Islet precursor cell (in vitro differentiated cells): Measurements from ENCODE around the gene PLAAT2.
"Not testable (repeated sequence)": the region's sequence is repeated elsewhere in the genome, so short reads cannot be mapped to it uniquely, and the experiment has no call there.

Experiments
- DNase-seq: peaks from one replicate; pipeline ENCODE4 v3.0.0-alpha.2; 2018

Gene PLAAT2

DNA sequence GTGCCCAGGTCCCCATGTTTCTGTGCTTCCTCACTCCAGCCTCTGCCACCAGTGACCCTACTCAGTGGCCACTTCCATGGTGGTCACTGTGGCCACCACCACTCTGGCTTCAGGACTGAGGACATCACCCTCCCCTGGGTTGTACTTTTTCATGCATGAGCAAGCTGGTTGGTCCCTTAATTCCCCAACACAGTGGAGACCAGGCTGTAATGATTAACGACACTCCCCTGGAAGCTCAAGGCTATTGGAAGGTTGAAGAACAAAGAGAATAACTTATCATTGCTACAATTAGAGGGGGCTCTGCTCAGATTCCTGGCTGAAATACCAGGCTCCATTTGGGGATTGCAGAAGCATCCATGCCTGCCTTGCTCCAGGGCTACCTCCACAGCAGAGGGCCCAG, 16.1 kb downstream of the PLAAT2 start:
- DNase-seq = peak; percentile 30

DNA sequence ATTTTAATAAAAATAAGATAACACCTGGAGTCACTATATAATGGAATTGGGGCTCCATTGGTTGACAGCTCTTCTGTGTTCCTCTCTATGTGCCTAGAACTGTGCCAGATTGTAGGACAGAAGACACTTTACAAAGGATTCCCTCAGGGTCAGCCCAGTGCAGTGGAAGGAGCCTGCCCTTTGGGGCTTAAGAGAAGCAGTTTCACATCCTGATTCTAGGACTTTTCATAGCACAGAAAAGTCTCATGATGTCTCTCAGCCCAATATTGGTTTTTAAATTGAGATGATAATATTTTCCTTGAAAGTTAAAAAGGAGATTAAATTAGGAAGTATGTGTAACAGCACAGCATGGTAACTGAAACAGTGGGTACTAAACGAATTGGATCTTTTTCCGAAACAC, 19.5 kb downstream of the PLAAT2 start:
- DNase-seq = no peak

DNA sequence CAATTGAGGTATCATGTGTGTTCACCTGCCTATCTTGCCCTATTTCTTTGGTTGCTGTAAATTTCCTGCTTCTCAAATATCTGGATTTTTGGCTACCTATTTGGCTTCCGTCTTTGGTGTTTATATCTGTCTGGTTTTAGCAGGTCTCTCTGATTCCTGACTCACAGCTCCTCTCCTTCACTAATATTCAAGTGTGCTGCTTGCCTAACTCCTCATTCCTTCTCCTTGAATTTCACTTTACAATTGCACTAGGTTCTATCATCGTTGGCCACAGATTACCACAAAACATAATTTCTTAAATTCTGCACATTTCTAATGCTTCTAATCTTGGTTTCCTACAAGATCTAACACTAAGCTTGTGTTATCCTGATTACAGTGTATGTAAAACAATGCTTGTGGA, 20.7 kb downstream of the PLAAT2 start:
- DNase-seq = not testable (repeated sequence)

DNA sequence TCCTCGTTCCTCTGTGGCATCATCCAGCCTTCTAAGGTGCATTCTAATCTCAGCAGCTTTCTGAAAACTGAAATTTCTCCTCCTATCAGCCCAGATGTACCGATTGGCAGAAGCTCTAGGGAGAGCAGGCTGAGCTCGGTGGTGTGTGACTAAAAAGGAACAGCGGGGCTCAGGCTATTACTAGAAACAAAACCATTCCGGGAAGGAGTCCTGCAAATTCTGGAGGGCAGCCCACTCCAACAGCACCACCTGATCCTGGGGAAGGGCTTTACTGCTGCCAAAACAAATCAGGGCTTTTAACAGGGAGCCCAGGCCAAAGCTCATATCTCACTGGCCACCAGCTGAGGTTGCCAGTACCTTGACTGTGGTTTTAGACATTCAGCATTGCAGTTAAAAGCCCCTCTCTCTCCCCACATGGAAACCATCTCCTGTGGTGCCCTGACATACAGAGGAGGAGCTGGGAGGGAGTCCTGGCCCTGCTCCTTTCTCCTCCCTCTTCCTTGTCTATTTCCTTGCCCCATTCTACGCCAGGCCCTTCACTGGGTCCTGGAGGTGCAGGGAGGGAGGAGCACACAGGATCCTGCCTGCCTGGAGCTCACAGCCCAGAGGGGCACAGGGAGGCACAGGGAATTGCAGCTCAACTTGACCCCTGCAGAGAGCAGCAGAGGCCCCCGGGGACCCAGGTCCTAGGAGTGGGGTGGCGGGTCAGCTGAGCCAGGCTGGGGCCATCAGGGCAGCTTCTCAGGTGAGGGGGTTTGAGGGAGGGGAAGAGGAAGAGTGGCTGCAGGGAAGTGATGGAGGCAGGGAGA, 25.7 kb downstream of the PLAAT2 start:
- DNase-seq = no peak

DNA sequence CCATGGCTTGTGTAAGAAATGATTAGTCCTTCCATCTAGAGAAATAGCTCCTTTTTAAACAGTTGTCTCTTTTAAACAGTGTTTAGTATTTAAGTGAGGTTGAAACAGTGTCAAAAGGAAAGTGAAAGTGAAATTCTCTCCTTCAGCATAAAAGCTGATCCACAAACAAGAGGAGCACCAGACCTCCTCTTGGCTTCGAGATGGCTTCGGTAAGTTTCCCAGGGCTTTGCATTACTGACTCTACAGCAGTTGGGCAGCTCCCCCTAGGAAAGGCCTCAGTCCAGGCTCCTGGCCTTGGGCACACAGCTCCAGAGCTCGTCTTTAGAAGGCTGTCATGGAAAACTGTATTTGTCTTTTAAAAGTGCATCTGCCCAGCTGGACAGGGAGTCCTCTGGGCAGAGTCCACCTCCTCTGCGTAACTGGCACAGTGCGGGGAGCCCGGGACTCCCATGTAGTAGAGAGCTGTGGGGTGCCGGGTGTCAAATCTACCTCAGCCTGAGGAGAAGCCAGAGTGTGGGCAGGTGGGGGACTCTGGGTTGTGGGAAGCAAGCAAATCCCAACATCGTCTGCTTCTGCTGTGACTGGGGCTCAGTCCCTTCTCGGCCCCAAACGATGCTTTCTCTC, 26.4 kb downstream of the PLAAT2 start, which contains the start of gene PLAAT4:
TSS of gene PLAAT4 (plus strand) at position 140 of the 624 bp plus-strand sequence. CDS start at position 201, 61 bp downstream.
- DNase-seq = no peak

DNA sequence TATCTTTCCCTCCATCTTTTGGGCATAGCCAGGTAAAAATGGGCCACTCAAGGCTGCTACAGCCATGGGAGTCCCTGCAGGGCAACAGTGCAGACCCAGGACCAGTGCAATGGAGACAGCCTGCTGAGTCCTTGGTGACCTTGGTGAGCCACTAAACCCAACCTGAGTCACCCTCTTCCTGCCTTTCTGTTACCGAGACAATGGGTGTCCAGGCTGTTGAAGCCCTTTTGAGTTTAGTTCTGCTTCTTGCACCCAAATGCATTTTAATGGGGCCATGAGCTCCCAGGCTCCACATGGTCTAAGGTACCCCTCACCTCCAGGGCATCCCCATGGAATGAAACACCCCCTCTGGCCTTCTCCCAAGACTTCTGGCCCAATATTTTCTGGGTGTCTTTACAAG, 27.4 kb downstream of the PLAAT2 start:
- DNase-seq = no peak

DNA sequence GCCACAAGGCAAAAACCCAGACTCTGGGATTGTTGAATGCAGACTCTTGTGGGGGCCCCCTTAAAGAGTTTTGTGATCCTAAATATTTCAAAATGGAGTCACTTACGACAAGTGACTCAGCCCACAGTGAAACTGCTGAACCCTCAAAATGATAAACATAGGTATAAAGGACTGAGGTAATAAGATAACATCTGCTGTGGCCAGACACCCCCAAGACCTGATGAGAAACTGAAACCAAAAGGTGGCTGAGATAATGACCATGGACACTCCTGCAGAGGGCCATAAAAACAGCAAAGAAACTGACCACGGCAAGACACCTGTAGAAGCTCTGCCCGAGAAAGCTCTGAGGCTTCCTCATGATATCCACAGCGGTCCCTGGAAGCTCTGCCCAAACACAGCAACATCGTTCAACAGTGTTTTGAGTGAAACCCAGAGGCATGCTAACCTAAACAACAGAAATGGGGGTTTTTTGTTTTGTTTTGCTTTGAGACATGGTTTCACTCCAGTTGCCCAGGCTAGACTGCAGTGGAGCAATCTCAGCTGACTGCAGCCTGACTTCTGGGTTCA, 28.2 kb downstream of the PLAAT2 start:
- no peak for DNase-seq

DNA sequence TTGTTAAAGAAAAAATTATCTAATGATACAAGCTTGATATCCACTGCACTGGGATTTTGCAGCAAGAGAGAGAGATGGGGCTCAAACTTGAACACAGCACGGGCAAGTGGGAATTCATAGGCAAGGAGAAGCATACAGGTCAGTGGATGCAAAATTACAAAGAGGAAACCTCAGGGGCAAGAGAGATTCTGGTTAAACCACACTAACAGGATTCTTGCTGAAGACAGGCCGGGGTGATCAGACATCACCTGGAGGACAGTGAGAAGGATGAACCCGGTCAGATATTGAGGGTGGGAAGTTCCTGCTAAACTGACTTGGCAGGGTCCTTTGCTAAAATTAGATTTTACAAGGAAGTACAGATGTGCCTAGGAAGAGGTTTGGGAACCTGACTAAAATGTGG, 29.1 kb downstream of the PLAAT2 start:
- no peak for DNase-seq

DNA sequence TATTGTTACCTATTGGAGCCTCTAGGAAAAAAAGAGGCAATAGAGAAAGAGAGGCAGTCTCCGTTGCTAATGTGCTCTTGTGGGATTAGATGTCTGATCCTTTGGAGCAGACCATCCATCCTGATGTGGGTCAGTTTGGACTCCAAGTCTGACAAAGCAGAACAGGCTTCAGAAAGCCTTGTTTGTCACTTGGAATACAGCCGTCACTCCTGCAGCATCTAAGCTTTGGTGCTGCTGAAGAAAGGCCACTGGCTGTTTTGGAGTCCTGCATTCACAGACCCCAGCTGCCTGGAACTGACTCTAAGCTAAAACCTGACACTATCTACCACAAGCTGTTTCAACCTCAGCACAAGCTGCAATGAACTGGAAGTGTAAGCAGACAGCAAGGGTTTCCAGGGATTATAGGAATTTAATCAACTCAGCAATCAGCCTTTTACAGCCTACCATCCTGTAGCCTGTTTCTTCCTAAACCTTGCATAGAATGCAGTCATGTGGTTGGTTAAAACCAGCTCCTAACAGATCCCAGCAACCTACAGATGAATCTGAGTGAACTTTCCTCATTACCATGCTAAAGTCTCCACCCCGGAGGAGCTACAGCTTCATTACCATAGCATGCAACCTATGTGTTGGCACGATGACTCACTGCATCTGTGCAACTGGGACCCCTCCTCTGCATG, 30.2 kb downstream of the PLAAT2 start:
- peak; percentile 72 for DNase-seq

DNA sequence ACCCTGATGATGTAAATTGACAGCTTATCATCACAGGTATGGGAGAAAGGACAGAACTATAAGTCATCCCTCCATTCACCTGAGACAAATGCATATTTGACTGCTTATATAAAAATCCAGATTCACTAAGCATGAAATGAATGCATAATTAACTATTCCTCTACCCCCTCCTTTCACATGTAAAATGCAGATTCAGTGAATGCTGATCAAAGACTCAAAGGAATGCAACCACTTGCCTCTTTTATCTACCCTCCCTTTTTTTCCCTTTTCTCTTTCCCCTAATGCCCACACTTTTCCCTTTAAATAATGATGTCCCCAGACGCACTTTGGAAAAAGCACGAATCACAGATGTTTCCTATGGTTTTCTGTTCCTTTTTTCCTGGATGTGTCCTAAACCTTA, 31.1 kb downstream of the PLAAT2 start:
- DNase-seq = no peak

DNA sequence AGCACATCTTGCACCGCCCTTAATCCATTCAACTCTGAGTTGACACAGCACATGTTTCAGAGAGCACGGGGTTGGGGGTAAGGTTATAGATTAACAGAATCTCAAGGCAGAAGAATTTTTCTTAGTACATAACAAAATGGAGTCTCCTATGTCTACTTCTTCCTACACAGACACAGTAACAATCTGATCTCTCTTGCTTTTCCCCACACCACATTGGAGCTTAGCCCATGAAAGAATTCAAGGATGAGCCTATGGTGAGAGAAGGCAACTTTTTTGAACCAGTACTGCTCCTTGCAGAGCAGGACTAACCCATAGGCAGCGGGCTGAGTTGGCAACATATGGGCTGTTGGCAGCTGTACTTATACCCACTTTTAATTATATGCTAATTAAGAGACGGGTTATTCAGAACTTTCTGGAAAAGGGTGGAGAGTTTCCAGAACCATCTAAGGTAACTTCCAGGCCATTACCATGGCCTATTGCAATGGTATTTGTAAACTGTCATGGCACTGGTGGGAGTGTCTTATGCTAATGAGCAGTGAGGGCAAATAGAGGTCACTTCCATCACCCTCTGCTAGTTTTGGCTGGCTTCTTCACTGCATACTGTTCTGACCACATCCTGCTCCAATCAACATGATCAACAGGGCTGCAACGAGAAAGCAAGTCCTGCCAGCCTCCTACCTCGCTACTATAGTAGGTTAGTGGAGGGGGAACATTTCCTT, 31.9 kb downstream of the PLAAT2 start:
- DNase-seq = peak; percentile 75

DNA sequence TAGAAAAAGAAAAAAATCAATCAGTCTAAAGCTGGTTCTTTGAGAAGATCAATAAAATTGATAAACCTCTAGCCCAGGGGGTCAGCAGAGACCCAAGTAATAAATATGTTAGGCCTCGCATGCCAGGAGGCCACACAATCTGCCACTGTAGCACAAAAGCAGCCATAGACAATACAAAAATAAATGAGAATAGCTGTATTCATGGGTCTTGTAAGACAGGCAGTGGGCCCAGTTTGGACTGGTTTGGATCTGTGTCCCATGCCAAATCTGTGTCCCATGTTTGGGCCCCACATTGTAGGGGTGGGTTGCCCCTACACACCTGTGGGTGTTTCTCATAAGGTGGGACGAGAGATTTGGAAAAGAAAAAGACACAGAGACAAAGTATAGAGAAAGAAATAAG, 33.2 kb downstream of the PLAAT2 start:
- DNase-seq = no peak

DNA sequence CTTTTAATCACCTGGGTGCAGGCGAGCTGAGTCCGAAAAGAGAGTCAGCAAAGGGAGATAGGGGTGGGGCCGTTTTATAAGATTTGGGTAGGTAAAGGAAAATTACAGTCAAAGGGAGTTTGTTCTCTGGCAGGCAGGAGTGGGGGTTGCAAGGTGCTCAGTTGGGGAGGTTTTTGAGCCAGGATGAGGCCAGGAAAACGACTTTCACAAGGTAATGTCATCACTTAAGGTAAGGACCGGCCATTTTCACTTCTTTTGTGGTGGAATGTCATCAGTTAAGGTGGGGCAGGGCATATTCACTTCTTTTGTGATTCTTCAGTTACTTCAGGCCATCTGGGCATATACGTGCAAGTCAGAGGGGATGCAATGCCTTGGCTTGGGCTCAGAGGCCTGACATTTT, 33.8 kb downstream of the PLAAT2 start:
- DNase-seq = not testable (repeated sequence)

DNA sequence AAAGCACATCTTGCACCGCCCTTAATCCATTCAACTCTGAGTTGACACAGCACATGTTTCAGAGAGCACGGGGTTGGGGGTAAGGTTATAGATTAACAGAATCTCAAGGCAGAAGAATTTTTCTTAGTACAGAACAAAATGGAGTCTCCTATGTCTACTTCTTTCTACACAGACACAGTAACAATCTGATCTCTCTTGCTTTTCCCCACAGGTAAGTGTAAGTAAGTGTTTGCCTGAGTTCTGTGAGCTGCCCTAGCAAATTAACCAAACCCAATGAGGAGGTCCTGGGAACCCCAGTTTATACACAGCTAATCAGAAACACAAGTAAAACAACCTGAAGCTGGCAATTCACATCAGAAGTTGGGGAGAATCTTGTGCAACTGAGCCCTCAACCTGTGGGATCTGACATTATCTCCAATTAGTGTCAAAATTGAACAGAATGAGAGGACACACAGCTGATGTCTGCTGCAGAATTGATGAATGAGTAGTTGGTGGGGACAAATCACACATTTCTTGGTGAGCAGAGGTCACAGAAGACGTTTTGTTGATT, 34.4 kb downstream of the PLAAT2 start:
- DNase-seq = not testable (repeated sequence)

DNA sequence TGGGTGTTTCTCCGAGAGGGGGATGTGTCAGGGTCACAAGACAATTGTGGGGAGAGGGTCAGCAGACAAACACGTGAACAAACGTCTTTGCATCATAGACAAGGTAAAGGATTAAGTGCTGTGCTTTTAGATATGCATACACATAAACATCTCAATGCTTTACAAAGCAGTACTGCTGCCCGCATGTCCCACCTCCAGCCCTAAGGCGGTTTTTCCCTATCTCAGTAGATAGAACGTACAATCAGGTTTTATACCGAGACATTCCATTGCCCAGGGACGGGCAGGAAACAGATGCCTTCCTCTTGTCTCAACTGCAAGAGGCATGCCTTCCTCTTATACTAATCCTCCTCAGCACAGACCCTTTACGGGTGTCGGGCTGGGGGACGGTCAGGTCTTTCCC, 35.0 kb downstream of the PLAAT2 start:
- DNase-seq = not testable (repeated sequence)

DNA sequence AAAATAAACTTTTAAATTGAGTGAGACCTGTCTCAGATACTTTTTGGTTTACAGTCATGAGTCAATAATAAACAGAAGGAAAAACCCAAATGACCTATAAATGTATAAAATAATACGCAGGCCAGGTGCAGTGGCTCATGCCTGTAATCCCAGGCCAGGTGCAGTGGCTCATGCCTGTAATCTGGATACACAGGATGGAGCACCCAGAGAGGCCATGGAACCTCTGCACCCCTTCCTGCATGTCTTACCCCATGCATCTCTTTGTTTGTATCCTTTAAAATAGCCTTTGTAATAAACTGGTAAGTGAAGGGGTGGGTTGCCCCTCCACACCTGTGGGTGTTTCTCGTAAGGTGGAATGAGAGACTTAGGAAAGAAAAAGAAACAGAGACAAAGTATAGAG, 35.5 kb downstream of the PLAAT2 start:
- DNase-seq = no peak

DNA sequence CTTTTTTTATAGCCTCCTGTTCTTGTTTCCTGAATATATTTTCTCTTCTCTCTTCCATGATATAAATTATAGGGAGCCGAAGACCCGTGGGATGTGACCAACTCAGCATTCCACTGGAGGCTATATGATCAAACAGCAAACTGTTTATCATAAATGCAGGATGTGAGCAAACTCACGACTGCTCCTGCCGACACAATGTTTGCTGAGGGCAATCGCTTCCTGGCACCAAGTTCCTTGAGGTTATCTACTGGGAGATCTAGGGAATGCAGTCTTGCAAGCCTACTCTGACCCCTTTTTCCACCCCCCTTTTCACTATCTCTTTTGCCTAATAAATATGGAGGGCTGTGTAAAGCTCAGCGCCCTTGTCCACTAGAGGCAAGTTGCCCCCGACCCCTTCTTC, 40.0 kb downstream of the PLAAT2 start:
- DNase-seq = no peak

DNA sequence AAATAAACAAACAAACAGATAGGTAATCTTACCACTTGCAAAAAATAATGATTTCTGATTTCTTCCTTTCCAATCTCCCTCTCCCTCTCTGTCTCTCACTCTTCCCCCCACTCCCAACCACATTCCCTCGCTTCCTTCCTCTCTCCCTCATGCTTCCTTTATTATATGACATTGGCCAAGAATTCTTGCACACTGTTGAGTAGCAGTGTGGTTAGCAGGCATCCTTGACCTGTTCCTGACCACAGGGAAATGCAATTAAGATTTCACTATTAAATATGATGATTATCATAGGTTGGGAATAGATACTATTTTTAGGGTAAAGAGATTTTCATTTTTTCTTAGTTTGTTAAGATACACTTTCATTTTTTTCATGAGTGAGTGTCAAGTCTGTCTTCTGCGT, 41.3 kb downstream of the PLAAT2 start:
- no peak for DNase-seq

DNA sequence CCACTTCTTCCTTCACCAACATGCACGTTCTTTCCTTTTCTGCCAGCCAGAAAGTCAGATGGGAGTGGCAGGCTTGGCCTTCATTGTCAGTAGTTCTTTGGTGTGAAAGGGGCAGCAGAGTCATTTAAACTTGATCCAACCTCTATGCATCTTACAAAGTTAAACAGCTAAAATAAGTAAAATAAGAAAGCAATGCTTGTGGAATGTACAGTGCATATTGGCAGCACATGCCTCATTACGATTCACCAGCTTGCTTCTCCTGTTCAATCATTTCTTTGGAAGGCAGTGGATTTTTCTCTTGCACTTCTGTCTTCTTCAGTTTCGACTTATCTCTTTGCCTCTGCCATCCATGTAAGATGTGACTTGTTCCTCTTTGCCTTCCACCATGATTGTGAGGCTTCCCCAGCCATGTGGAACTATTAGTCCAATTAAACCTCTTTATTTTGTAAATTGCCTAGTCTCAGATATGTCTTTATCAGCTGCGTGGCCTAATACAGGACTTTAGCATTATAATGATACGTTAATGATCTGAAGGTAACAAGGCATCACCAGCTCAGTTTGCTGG, 42.5 kb downstream of the PLAAT2 start:
- DNase-seq = peak; percentile 7

DNA sequence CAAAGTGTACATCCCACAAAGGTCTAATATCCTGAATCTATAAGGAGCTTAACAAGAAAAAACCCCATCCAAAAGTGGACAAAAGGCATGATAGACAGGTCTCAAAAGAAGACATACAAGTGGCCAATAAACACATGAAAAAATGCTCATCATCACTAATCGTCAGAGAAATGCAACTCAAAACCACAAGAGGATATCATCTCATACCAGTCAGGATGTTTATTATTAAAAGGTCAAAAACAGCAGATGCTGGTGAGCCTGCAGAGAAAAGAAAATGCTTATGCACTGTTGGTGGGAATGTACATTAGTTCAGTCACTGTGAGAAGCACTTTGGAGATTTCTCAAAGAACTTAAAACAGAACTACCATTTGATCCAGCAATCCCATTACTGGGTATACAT, 44.6 kb downstream of the PLAAT2 start:
- DNase-seq = no peak

DNA sequence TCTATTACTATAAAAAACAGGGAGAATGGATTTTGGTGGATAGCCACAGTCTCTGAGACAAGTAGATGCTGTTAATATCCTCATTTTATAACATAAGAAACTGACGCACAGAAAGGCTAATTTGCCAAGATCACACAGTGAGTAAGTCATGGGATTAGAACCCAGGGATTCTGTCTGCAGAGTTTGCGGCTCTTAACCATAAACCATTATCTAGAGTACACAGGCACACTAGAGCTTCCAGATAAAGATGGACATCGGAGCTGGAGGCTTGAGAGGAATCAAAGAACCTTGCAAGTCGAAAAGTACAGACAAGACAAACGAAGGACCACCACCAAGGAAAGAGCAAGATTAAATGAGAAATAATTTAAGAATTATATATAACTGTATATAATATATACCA, 46.0 kb downstream of the PLAAT2 start:
- peak; percentile 10 for DNase-seq

DNA sequence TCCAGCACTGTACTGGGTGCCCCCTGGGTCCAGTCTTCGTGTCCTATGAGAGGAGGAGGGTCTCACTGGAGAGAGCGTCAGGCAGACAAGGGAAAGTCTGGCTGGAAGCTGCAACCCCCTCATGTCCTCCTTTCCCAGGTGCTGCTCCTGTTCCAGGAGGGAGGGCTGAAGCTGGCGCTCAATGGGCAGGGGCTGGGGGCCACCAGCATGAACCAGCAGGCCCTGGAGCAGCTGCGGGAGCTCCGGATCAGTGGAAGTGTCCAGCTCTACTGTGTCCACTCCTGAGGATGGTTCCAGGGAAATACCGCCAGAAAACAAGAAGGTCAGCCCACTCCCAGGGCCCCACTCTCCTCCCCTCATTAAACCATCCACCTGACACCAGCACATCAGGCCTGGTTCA, 47.1 kb downstream of the PLAAT2 start:
- peak; percentile 43 for DNase-seq
